Astrocyte of the spinal cord (primary cell): ENCODE data around the gene MADD.

ENCODE experiments used
- DNase-seq: peaks from one replicate; pipeline ENCODE4 v3.0.0; 2011; ENCODE audit warnings: low read depth, low spot score
- H3K4me3 ChIP-seq: 2 replicates; pipeline ENCODE4 v1.5.1; 2011; ENCODE audit warnings: low read depth, mild to moderate bottlenecking, low read length, moderate library complexity
- CTCF ChIP-seq: IDR thresholded peaks from 2 replicates; pipeline ENCODE4 v1.5.1; 2012; ENCODE audit warnings: low read depth, mild to moderate bottlenecking, low read length, inconsistent platforms
- in situ Hi-C: cut with HindIII; loops from 2 replicates; pipeline ENCODE4 v1.10.0; 2017; ENCODE audit warnings: low sequenced_read_pairs

MADD gene

GRCh38 chr11:47269829-47270305 is at the start of gene MADD:
TSS of gene MADD (plus strand) at chr11:47270133.
- in situ Hi-C loops: no loop called here
- DNase-seq: peak; percentile 78
- peak within 1 kb of the TSS; percentile 71 for H3K4me3 ChIP-seq
- TF ChIP-seq CTCF: no peak

- TF ChIP-seq CTCF: no peak
- in situ Hi-C loops: no loop called here
- no peak overlapping the region for H3K4me3 ChIP-seq
- peak; percentile 47 for DNase-seq
Observed at GRCh38 chr11:47220401-47220821, 49.5 kb upstream of the MADD start.

GRCh38 chr11:47222696-47223095 is 47.2 kb upstream of the MADD start:
- no peak for TF ChIP-seq CTCF
- in situ Hi-C loops: no loop called here

GRCh38 chr11:47225552-47226400 is 44.2 kb upstream of the MADD start:
- no peak overlapping the region for H3K4me3 ChIP-seq
- no peak for DNase-seq
- in situ Hi-C loops: no loop called here
- no peak for TF ChIP-seq CTCF

More at GRCh38 chr11:47222696-47223095, 47.2 kb upstream of the MADD start:
- H3K4me3 ChIP-seq: no peak overlapping the region
- DNase-seq: no peak

- H3K4me3 ChIP-seq: no peak overlapping the region
- in situ Hi-C loops: no loop called here
- no peak for TF ChIP-seq CTCF
- DNase-seq: no peak
Observed at GRCh38 chr11:47229161-47229560, 40.8 kb upstream of the MADD start.

- no peak for TF ChIP-seq CTCF
- in situ Hi-C loops: no loop called here
- no peak for DNase-seq
- H3K4me3 ChIP-seq: no peak overlapping the region
Observed at GRCh38 chr11:47233051-47233450, 36.9 kb upstream of the MADD start.
